ENCODE results near the gene WEE1.

Gene WEE1

GRCh38 chr11:9563196-9563730, 10.2 kb upstream of the WEE1 start:
- Histone ChIP-seq H3K27ac (no peak overlapping the region), H2AFZ (ENCODE audit: low read depth) (no peak overlapping the region), H3K4me2 (no peak overlapping the region), H4K20me1 (ENCODE audit: insufficient read depth) (no peaks in the 10 kb centered on the region), H3K4me3 (IDR thresholded peaks at IDR 0.05; ENCODE audit: insufficient read depth, low read depth, low read length) (no peak overlapping the region), H3K9ac (no peak overlapping the region), H3K4me1 (ENCODE audit: low read depth, poor library complexity, severe bottlenecking) (peaks cover 35% of the 10 kb centered on the region), H3K36me3 (ENCODE audit: insufficient read depth) (no peaks in the 10 kb centered on the region), H3K79me2 (ENCODE audit: insufficient read depth, low read depth) (no peaks in the 10 kb centered on the region), H3K27me3 (ENCODE audit: insufficient read depth, low read depth) (no peaks in the 10 kb centered on the region)
- TF ChIP-seq CTCF (conservative IDR thresholded peaks at IDR 0.05; ENCODE audit: low read depth, low read length), result no peak

GRCh38 chr11:9565822-9566560, 7.5 kb upstream of the WEE1 start:
- Histone ChIP-seq H3K4me2 (peak overlapping the region; percentile 44), H3K79me2 (ENCODE audit: insufficient read depth, low read depth) (no peaks in the 10 kb centered on the region), H2AFZ (ENCODE audit: low read depth) (0 out of 2 replicates have a peak overlapping the region, but pooled peaks have one; percentile 31), H3K36me3 (ENCODE audit: insufficient read depth) (no peaks in the 10 kb centered on the region), H3K27ac (peak overlapping the region; percentile 34; the same call in 1 of the 2 replicates), H4K20me1 (ENCODE audit: insufficient read depth) (no peaks in the 10 kb centered on the region), H3K27me3 (ENCODE audit: insufficient read depth, low read depth) (no peaks in the 10 kb centered on the region), H3K9ac (no peak overlapping the region), H3K4me3 (IDR thresholded peaks at IDR 0.05; ENCODE audit: insufficient read depth, low read depth, low read length) (no peak overlapping the region), H3K4me1 (ENCODE audit: low read depth, poor library complexity, severe bottlenecking) (peaks cover 45% of the 10 kb centered on the region)
- TF ChIP-seq CTCF (conservative IDR thresholded peaks at IDR 0.05; ENCODE audit: low read depth, low read length), result no peak

- H2AFZ ChIP-seq (ENCODE audit: low read depth), result 0 out of 2 replicates have a peak overlapping the region, but pooled peaks have one; percentile 31
- H3K36me3 ChIP-seq (ENCODE audit: insufficient read depth), result no peaks in the 10 kb centered on the region
- H3K4me1 ChIP-seq (ENCODE audit: low read depth, poor library complexity, severe bottlenecking), result peaks cover 45% of the 10 kb centered on the region
- no peak overlapping the region for H3K9ac ChIP-seq
- H3K4me2 ChIP-seq, result peak overlapping the region; percentile 22; the same call in 1 of the 2 replicates
- H3K79me2 ChIP-seq (ENCODE audit: insufficient read depth, low read depth), result no peaks in the 10 kb centered on the region
- peak overlapping the region; percentile 34; the same call in 1 of the 2 replicates for H3K27ac ChIP-seq
- no peak overlapping the region for H3K4me3 ChIP-seq (IDR thresholded peaks at IDR 0.05; ENCODE audit: insufficient read depth, low read depth, low read length)
- no peaks in the 10 kb centered on the region for H3K27me3 ChIP-seq (ENCODE audit: insufficient read depth, low read depth)
- H4K20me1 ChIP-seq (ENCODE audit: insufficient read depth), result no peaks in the 10 kb centered on the region
- TF ChIP-seq CTCF (conservative IDR thresholded peaks at IDR 0.05; ENCODE audit: low read depth, low read length), result no peak
Measured at GRCh38 chr11:9566561-9567063, 6.9 kb upstream of the WEE1 start.

- no peaks in the 10 kb centered on the region for H3K36me3 ChIP-seq (ENCODE audit: insufficient read depth)
- H3K4me2 ChIP-seq, result no peak overlapping the region
- H2AFZ ChIP-seq (ENCODE audit: low read depth), result no peak overlapping the region
- H4K20me1 ChIP-seq (ENCODE audit: insufficient read depth), result no peaks in the 10 kb centered on the region
- TF ChIP-seq CTCF (conservative IDR thresholded peaks at IDR 0.05; ENCODE audit: low read depth, low read length), result no peak
- no peaks in the 10 kb centered on the region for H3K79me2 ChIP-seq (ENCODE audit: insufficient read depth, low read depth)
- H3K27me3 ChIP-seq (ENCODE audit: insufficient read depth, low read depth), result no peaks in the 10 kb centered on the region
- peaks cover 46% of the 10 kb centered on the region for H3K4me1 ChIP-seq (ENCODE audit: low read depth, poor library complexity, severe bottlenecking)
- H3K9ac ChIP-seq, result no peak overlapping the region
- no peak overlapping the region for H3K4me3 ChIP-seq (IDR thresholded peaks at IDR 0.05; ENCODE audit: insufficient read depth, low read depth, low read length)
- H3K27ac ChIP-seq, result no peak overlapping the region
Measured at GRCh38 chr11:9567401-9567800, 6.1 kb upstream of the WEE1 start.

All from KMS-11 (cell line).